ENCODE data around the gene SAFB2.

Gene SAFB2

GRCh38 chr19:5622465-5623396 lies at the start of gene SAFB2, which contains the start of gene SAFB:
TSS of gene SAFB2 (minus strand) at chr19:5622776. CDS start at chr19:5622715, 61 bp downstream.
TSS of gene SAFB (plus strand) at chr19:5623083. CDS start at chr19:5623206, 123 bp downstream.
- peak; percentile 100 for DNase-seq (ENCODE audit: low read depth)

DNA sequence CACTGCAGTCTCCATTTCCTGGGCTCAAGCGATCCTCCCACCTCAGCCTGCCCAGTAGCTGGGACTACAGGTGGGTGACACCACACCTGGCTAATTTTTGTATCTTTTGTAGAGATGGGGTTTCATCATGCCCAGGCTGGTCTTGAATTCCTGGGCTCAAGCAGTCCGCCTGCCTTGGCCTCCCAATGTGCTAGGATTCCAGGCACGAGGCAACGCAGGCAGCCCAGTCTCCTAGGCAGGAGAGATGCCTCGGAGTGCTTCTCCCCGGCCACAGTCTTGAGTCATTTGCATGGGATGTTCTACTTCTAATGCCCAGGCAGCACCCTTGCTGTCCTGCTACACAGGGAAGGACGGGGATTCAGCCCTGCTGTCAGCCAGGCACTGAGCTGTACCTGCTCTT lies 49.0 kb upstream of the SAFB2 start:
- DNase-seq (ENCODE audit: low read depth): no peak

DNA sequence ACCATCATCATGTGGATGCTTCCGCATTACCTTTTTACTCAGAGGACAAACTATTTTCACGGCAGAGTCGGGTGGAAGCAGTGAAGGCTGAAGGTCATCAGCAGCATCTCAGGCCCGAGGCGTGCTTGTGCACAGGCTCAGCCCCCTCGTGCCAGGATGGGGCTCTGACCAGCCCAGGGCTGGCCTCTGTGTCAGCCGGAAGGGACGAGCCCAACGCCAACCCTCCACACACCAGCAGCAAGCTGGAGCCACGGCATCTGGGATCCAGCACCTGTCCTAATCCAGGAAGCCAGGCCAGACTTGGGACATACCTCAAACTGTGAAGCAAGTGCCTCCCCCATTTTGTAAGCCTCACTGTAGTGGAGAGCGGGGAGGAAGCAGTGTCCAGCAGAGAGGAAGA lies 46.6 kb upstream of the SAFB2 start:
- no peak for DNase-seq (ENCODE audit: low read depth)

DNA sequence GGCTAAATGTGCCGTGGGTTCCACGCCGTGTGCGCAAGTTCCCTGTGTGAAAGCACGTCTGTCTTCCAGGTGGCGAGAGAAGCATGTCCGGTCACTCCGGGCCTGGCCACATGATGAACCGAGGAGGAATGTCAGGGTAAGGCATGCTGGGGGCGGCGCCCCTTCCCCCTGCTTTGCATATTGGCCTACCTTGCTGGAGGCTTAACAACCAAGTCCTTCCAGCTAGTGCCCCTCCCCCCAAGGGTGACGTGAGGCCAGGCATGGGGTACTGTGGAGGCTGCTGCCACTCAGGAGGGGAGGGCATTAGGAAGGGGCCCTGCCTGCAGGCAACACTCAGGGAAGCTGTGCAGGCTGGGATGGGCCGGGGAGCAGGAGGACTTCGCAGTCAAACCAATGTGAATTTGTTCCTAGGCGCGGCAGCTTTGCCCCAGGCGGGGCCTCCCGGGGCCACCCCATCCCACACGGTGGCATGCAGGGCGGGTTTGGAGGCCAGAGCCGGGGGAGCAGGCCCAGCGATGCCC lies 45.2 kb upstream of the SAFB2 start:
- DNase-seq (ENCODE audit: low read depth): no peak

GRCh38 chr19:5666921-5667610 lies 44.5 kb upstream of the SAFB2 start:
- no peak for DNase-seq (ENCODE audit: low read depth)

- peak; percentile 31 for DNase-seq (ENCODE audit: low read depth)
Observed at GRCh38 chr19:5665781-5666513, 43.4 kb upstream of the SAFB2 start.

- DNase-seq (ENCODE audit: low read depth): no peak
Observed at GRCh38 chr19:5664515-5664914, 41.9 kb upstream of the SAFB2 start.

GRCh38 chr19:5663904-5664303 lies 41.3 kb upstream of the SAFB2 start:
- no peak for DNase-seq (ENCODE audit: low read depth)

DNA sequence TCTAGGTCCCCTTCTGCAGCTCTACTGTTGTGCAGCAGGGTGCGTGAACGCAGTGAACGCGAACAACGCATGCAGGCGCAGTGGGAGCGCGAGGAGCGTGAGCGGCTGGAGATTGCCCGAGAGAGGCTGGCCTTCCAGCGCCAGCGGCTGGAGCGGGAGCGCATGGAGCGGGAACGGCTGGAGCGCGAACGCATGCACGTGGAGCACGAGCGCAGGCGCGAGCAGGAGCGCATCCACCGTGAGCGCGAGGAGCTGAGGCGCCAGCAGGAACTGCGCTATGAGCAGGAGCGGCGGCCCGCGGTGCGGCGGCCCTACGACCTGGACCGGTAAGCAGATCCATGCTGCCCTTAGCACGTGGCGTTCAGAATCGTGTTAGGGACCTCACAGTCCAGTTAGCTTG lies 38.9 kb upstream of the SAFB2 start:
- no peak for DNase-seq (ENCODE audit: low read depth)

DNA sequence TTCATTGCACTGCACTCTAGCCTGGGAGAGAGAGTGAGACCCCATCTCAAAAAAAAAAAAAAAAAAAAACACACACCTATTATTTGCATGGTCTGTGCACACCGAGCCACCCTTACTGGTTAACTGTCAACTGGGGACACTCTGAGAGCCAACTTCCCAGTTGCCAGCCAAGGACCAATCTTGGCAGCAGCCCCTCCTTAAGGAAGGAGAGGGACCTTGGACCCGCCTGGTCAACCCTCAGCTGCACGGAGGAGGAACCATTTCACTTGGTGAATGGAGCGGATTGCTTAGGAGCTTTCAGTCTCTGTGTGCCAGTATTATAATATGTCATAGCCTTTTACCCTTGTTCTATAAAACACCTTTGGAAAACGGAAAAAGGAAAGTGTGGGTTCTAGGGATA lies 32.8 kb upstream of the SAFB2 start:
- DNase-seq (ENCODE audit: low read depth): no peak

DNA sequence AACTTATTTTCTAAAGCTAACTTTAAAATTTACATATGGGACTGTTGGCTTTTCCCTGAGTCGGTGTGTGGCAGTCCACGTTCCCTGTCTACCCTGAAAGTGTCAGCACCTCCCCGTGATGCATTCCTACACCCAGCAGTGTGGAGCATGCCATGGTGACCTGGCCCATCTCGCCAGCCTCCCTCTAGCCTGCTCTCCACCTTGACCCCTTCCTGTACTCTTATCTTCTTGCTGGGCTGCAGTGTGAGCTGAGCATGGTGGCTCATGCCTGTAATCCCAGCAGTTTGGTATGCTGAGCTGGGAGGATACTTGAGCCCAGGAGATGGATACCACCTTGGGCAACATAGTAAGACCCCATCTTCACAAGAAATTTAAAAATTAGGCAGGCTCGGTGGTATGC lies 32.4 kb upstream of the SAFB2 start:
- DNase-seq (ENCODE audit: low read depth): no peak

GRCh38 chr19:5652261-5652660 lies 29.7 kb upstream of the SAFB2 start:
- no peak for DNase-seq (ENCODE audit: low read depth)

DNA sequence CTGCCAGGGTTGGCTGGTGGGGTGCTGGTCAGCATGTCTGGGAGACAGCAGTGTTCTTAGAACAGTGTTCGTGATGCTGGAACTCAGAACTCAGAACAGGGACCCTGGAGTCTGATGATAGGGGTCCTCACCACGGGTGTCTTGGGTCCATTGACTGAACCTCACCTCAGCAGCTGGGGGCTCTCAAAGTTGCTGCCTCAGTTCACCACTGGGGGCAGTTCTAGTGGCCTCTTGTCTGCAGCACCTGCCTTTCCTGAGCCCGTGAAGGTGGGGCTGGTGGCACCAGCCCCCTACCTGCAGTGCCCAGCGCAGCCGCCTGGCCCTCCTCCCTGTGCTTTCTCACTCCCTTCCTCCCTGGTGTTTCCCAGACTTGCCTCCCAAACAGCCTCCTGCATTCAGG lies 28.8 kb upstream of the SAFB2 start:
- DNase-seq (ENCODE audit: low read depth): no peak

DNA sequence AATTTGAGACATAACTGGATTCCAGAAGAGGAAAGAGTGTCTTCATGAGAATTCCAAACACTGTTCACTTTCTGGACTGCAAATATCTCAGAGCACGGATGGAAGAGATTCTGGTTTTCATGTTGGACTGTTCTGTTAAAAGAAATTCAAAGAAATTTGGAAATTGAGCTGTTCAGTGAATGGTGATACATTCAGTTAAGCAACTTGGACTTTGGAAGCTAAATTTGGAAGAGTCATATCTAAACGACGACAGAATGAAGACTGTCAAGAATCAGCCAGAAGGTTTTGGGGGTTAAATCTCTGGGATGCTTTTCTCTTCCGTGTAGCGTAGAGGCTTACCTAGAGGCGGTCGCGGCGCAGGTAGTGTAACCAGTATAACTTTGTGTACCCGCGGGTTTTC lies 25.9 kb upstream of the SAFB2 start:
- no peak for DNase-seq (ENCODE audit: low read depth)

DNA sequence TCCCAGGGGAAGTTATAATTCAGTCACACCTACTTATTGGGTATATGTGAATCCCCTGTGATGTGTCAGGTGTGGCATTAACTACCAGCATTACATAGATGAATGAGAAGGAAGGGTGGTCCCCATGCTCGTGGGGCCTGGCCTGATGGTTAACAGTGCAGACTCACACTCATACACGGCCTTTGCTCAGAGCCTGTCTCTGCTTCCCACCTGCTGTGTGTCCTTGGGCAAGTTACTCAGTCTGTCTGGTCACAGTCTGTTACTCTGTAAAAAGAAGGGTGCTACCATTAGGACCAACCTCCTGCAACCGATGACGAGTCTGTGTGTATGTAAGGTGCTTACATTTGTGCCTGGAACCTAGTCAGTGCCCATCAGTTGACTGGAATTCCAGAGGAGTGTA lies 24.1 kb upstream of the SAFB2 start:
- DNase-seq (ENCODE audit: low read depth): no peak

GRCh38 chr19:5645409-5645808 lies 22.8 kb upstream of the SAFB2 start:
- DNase-seq (ENCODE audit: low read depth): no peak

GRCh38 chr19:5644037-5644436 lies 21.5 kb upstream of the SAFB2 start:
- no peak for DNase-seq (ENCODE audit: low read depth)

- DNase-seq (ENCODE audit: low read depth): no peak
Observed at GRCh38 chr19:5643060-5643459, 20.5 kb upstream of the SAFB2 start.

GRCh38 chr19:5642204-5642603 lies 19.6 kb upstream of the SAFB2 start:
- DNase-seq (ENCODE audit: low read depth): no peak

GRCh38 chr19:5641171-5641570 lies 18.6 kb upstream of the SAFB2 start:
- no peak for DNase-seq (ENCODE audit: low read depth)

DNA sequence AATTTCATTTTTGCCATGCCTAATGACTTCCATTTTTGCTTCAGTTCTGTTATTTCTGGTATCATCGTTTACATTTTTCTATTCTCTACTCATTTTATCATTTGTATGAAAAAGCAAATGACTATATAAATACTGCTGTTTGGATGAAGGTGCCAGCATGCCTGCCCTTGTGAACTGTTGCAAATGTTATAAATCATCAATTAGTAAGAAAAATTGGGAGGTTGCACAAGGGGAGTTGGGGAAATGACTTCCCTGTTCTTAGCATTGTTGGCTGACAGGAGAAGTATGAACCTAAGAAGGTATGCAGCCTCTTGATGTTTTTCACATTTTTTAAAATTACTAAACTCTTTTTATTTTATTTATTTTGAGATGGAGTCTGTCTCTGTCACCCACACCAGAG lies 15.4 kb upstream of the SAFB2 start:
- no peak for DNase-seq (ENCODE audit: low read depth)

GRCh38 chr19:5635427-5635826 lies 12.9 kb upstream of the SAFB2 start:
- no peak for DNase-seq (ENCODE audit: low read depth)
